IMR-90 (cell line): ENCODE data around the gene SPPL3. TPM values are rescaled to one million over a fixed set of nuclear protein-coding genes. Genes with fewer than 3 reads are reported as not detected.
A peak's percentile ranks its signal among the peaks of the same experiment; 100 is the strongest.

Experiments used
- ATAC-seq: fragments of 200-7000 bp; cut with Tn5 transposase; 2 replicates; pipeline ENCODE4 v1.9.1; 2020; ENCODE audit warnings: low read depth, mild to moderate bottlenecking, moderate library complexity
- BruUV-seq: library from RNA; stranded (reverse); fragments of 400-500 nt; replicated peaks from 2 replicates; lab custom pipeline; 2021; lab: Mats Ljungman, UMichigan
- CTCF ChIA-PET: fragments of 300-600 bp; formaldehyde crosslinking; extraction: SDS; loops from one replicate; lab custom pipeline; 2021; ENCODE audit warnings: antibody characterized with exemption; lab: Yijun Ruan, JAX
- POLR2A ChIA-PET: fragments of 300-600 bp; sonication (Branson Sonifier 250); formaldehyde crosslinking; loops from one replicate; lab custom pipeline; 2022; ENCODE audit warnings: antibody characterized with exemption; ENCODE audit not compliant: unreplicated experiment; lab: Charles Lee
- DNase-seq: peaks from one replicate; pipeline ENCODE4 v3.0.0; 2013
- H2AFZ ChIP-seq: replicated peaks from 2 replicates; pipeline ENCODE3; 2013; ENCODE audit warnings: low read length, mild to moderate bottlenecking; ENCODE audit not compliant: poor library complexity
- H2AK5ac ChIP-seq: 2 replicates; pipeline ENCODE4 v1.6.1; 2013; ENCODE audit warnings: low read depth, low read length, inconsistent platforms
- H2AK9ac ChIP-seq: replicated peaks from 2 replicates; pipeline ENCODE3; 2013; ENCODE audit warnings: mild to moderate bottlenecking, low read depth, low read length, moderate library complexity; ENCODE audit not compliant: poor library complexity
- H2BK120ac ChIP-seq: 2 replicates; pipeline ENCODE4 v1.6.1; 2013; ENCODE audit warnings: low read depth, low read length, inconsistent platforms
- H2BK15ac ChIP-seq: 3 replicates; pipeline ENCODE4 v1.6.1; 2013; ENCODE audit warnings: low read depth, low read length, inconsistent platforms
- H2BK20ac ChIP-seq: 2 replicates; pipeline ENCODE4 v1.6.1; 2013; ENCODE audit warnings: low read depth, mild to moderate bottlenecking, inconsistent platforms, low read length, moderate library complexity
- H2BK5ac ChIP-seq: 2 replicates; pipeline ENCODE4 v1.6.1; 2013; ENCODE audit warnings: mild to moderate bottlenecking, low read depth, low read length, inconsistent platforms; ENCODE audit not compliant: poor library complexity, severe bottlenecking
- H3K14ac ChIP-seq: replicated peaks from 2 replicates; pipeline ENCODE4 v1.6.1; 2013; ENCODE audit warnings: low read depth, low read length, inconsistent platforms
- H3K18ac ChIP-seq: 2 replicates; pipeline ENCODE4 v1.6.1; 2013; ENCODE audit warnings: low read depth, low read length, control low read depth
- H3K23ac ChIP-seq: 2 replicates; pipeline ENCODE4 v1.6.1; 2013; ENCODE audit warnings: low read depth, low read length, inconsistent platforms
- H3K27ac ChIP-seq: 2 replicates; pipeline ENCODE4 v1.5.1; 2013; ENCODE audit warnings: mild to moderate bottlenecking, control low read depth, low read length; ENCODE audit not compliant: insufficient read depth
- H3K27me3 ChIP-seq: 2 replicates; pipeline ENCODE4 v1.6.1; 2013; ENCODE audit warnings: low read length; ENCODE audit not compliant: control insufficient read depth, insufficient read depth
- H3K36me3 ChIP-seq: 2 replicates; pipeline ENCODE4 v1.6.1; 2013; ENCODE audit warnings: low read length, mixed read lengths; ENCODE audit not compliant: control insufficient read depth, insufficient read depth
- H3K4ac ChIP-seq: 2 replicates; pipeline ENCODE4 v1.6.1; 2013; ENCODE audit warnings: low read depth, low read length, inconsistent platforms
- H3K4me1 ChIP-seq: 2 replicates; pipeline ENCODE4 v1.6.1; 2013; ENCODE audit warnings: low read length, mixed read lengths; ENCODE audit not compliant: control insufficient read depth, insufficient read depth
- H3K4me2 ChIP-seq: 2 replicates; pipeline ENCODE4 v1.6.1; 2013; ENCODE audit warnings: low read depth, mild to moderate bottlenecking, control low read depth, low read length, moderate library complexity
- H3K4me3 ChIP-seq: 2 replicates; pipeline ENCODE4 v1.5.1; 2013; ENCODE audit warnings: low read depth, mild to moderate bottlenecking, control low read depth, low read length, moderate library complexity; ENCODE audit not compliant: insufficient read depth
- H3K56ac ChIP-seq: 2 replicates; pipeline ENCODE4 v1.6.1; 2013; ENCODE audit warnings: low read length, inconsistent platforms; ENCODE audit not compliant: insufficient read depth; ENCODE audit errors: extremely low read depth
- H3K79me1 ChIP-seq, 2 experiments: 2 replicates each; pipeline ENCODE4 v1.6.1; 2013; ENCODE audit warnings: low read length in 2 of 2, inconsistent platforms in 1 of 2, low read depth in 1 of 2
- H3K9ac ChIP-seq: 2 replicates; pipeline ENCODE4 v1.6.1; 2013; ENCODE audit warnings: low read depth, low read length, control low read depth
- H3K9me1 ChIP-seq: 2 replicates; pipeline ENCODE4 v1.6.1; 2013; ENCODE audit warnings: low read length, inconsistent platforms; ENCODE audit not compliant: insufficient read depth
- H3K9me3 ChIP-seq: 2 replicates; pipeline ENCODE4 v1.6.1; 2013; ENCODE audit warnings: low read length; ENCODE audit not compliant: control insufficient read depth, insufficient read depth
- H4K20me1 ChIP-seq: 2 replicates; pipeline ENCODE4 v1.6.1; 2013; ENCODE audit warnings: low read length, inconsistent platforms; ENCODE audit not compliant: insufficient read depth
- H4K5ac ChIP-seq: 2 replicates; pipeline ENCODE4 v1.6.1; 2013; ENCODE audit warnings: mild to moderate bottlenecking, low read depth, low read length, control low read depth
- H4K8ac ChIP-seq, 2 experiments: 2 replicates each; pipeline ENCODE4 v1.6.1; 2013; ENCODE audit warnings: low read depth in 2 of 2, low read length in 2 of 2, control low read depth in 1 of 2, inconsistent platforms in 1 of 2
- H4K91ac ChIP-seq: 2 replicates; pipeline ENCODE4 v1.6.1; 2013; ENCODE audit warnings: low read depth, low read length, inconsistent platforms; ENCODE audit not compliant: insufficient read depth
- CEBPB ChIP-seq: IDR thresholded peaks from 2 replicates; pipeline ENCODE4 v1.6.1; 2012; ENCODE audit warnings: low read depth, low read length, improper control_type of control experiment
- MAZ ChIP-seq: IDR thresholded peaks from 2 replicates; pipeline ENCODE4 v1.6.1; 2012; ENCODE audit warnings: low read depth, mild to moderate bottlenecking, low read length, improper control_type of control experiment, moderate library complexity, borderline replicate concordance
- WGBS, 2 experiments: methylation state at CpG; one replicate each; pipeline versions ENCODE4 v1.1.5 to v1.1.7; 2013; ENCODE audit warnings: missing lambda C conversion rate in 2 of 2; ENCODE audit not compliant: insufficient read length in 1 of 2; ENCODE audit errors: extremely low coverage in 2 of 2; 5-methylcytosine and 5-hydroxymethylcytosine counted together
- dilution Hi-C: fragments of 300-500 bp; cut with HindIII; formaldehyde crosslinking; loops from one replicate; pipeline ENCODE4 v1.14.3; 2018; ENCODE audit warnings: low sequenced_read_pairs; ENCODE audit not compliant: unreplicated experiment
- in situ Hi-C: fragments of 300-500 bp; cut with MboI; formaldehyde crosslinking; loops from 3 replicates; pipeline ENCODE4 v1.14.3; 2019; ENCODE audit warnings: low sequenced_read_pairs, inconsistent platforms, mixed read lengths
- intact Hi-C: fragments of 100-400 bp; cut with micrococcal nuclease; formaldehyde crosslinking; loops from 2 replicates; pipeline ENCODE4 v1.10.0; 2022
- polyA plus RNA-seq, 3 experiments: library from polyadenylated mRNA; depleted of rRNA; stranded (reverse); fragments of >200 nt; gene quantifications; 2 replicates each; pipeline ENCODE4 v1.2.3, GENCODE V29; 2012; ENCODE audit warnings: low replicate concordance in 1 of 3
- total RNA-seq: library from RNA; depleted of rRNA; stranded (reverse); fragments of >200 nt; gene quantifications from 2 replicates; pipeline ENCODE4 v1.2.3, GENCODE V29; 2012

The SPPL3 gene
- total and polyA plus RNA-seq, 2 of the 4 experiments (the other 2 are of a cell fraction), result 1.6 to 18.0 TPM

- H2AK5ac ChIP-seq, result no peak overlapping the region
- no peak overlapping the region for H3K14ac ChIP-seq
- H3K9me1 ChIP-seq, result peaks cover 5% of the 10 kb centered on the region
- H3K23ac ChIP-seq, result no peak overlapping the region
- H3K4ac ChIP-seq, result no peak overlapping the region
- no peaks in the 10 kb centered on the region for H3K9me3 ChIP-seq
- no peak overlapping the region for H3K18ac ChIP-seq
- no peak overlapping the region for H2AK9ac ChIP-seq
- H2BK20ac ChIP-seq, result no peak overlapping the region
- no peaks in the 10 kb centered on the region for H3K36me3 ChIP-seq
- H2BK120ac ChIP-seq, result no peak overlapping the region
- no peak overlapping the region for H3K9ac ChIP-seq
- H3K27me3 ChIP-seq, result no peaks in the 10 kb centered on the region
- ChIA-PET POLR2A (no interaction called here), CTCF (interaction anchor here (0.6 kb wide), 1 partner anchor 9 kb away, joined by 3 read pairs; no protein-coding TSS in a partner anchor)
- in situ Hi-C loops (no loop called here), dilution Hi-C loops (no loop called here), intact Hi-C loops (no loop called here)
- peaks cover 55 to 66% of the 10 kb centered on the region in 2 experiments for H3K79me1 ChIP-seq
- H3K4me2 ChIP-seq, result no peak overlapping the region
- no peak overlapping the region for H3K56ac ChIP-seq
- H2AFZ ChIP-seq, result no peak overlapping the region
- H2BK15ac ChIP-seq, result no peak overlapping the region
- no peak overlapping the region for H4K8ac ChIP-seq
- H4K20me1 ChIP-seq, result peaks cover 40% of the 10 kb centered on the region
- no CpG with 5 or more reads among the region's 4 CpGs for WGBS, 2 experiments
- H4K5ac ChIP-seq, result no peak overlapping the region
- BruUV-seq, result no TSS peak
- no peak overlapping the region for H4K91ac ChIP-seq
- TF ChIP-seq CEBPB (peak; percentile 86), MAZ (no peak)
- no peak overlapping the region for H3K4me3 ChIP-seq
- ATAC-seq (no peak; the same call in 1 of the 2 replicates), DNase-seq (peak; percentile 51)
- no peak overlapping the region for H2BK5ac ChIP-seq
- H3K4me1 ChIP-seq, result no peaks in the 10 kb centered on the region
- H3K27ac ChIP-seq, result no peak overlapping the region
Observed at GRCh38 chr12:120866108-120866507, 38.0 kb downstream of the SPPL3 start.
